KG1 (cell line): ENCODE results near the gene CTSW.
A peak's percentile ranks its signal among the peaks of the same experiment; 100 is the strongest.
"Not testable (repeated sequence)": the region's sequence is repeated elsewhere in the genome, so short reads cannot be mapped to it uniquely, and the experiment has no call there.

Experiments used
- DNase-seq: peaks from one replicate; lab custom pipeline; 2025; lab: John Stamatoyannopoulos, UW

The CTSW gene

DNA sequence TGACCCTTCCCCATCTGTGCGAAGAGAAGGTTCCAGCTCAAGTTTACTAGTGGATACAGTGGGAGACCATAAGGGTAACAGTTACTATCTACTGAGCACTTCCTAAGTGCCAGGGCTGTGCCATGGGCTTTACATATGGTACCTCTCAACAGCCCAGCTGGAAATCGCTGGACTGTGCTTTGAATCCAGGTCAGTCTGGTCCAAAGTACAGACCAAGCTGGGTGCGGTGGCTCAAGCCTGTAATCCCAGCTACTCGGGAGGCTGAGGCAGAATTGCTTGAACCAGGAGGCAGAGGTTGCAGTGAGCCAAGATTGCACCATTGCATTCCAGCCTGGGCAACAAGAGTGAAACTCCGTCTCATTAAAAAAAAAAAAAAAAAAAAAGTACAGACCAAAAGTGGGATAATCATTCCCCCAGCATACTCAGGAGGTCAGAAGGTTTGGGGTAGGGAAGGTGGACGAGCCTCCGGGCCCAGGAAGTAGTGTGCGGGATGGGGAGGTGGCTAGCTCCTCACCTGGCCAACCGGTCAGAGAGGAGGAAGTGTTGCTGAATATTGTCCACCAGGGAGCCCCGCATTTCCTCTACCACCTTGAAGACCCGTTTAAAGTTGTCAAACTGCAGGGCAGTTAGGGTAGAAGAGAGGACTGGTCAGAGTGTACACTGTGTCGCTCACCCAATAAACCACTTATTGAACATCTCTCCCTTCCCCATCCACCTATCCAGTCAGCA lies 6.3 kb downstream of the CTSW start:
- no peak for DNase-seq

DNA sequence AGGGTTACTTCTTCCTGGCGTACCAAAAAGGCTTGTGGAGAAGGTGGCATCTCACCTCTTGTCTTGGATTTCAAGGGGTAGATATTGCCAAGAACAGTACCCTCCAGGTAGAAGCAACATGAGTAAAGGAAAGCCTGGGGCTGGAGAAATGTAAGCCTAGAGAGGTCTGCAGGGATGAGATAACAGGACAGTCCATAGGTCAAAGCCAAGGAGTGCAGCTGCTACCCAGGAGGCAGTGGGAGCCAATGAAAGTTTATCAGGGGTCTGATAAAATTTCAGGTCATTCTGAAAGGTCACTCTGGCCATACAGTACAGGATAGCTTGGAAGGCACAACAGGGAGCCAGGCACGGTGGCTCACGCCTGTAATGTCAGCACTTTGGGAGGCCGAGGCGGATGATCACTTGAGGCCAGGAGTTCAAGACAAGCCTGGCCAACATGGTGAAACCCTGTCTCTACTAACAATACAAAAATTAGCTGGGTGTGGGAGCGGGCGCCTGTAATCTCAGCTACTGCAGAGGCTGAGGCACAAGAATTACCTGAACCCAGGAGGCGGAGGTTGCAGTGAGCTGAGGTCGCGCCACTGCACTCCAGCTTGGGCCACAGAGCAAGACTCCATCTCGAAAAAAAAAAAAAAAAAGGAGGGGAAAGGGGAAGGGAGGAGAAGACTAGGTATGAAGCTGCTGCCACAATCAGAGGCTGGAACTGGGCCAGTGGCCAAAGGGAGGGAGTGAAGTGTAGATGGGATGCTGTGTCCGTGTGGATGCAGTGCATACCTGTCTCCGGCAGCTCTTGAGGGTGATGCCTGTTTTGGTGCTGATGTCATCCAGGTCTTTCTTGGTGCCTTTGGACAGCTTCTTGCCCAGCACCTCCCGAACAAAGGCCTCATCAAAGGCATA lies 7.4 kb downstream of the CTSW start:
- DNase-seq = no peak

- no peak for DNase-seq
These were observed 8.1 kb downstream of the CTSW start for GRCh38 chr11:65887723-65888162.

- DNase-seq = peak; percentile 94
These were observed 8.7 kb downstream of the CTSW start, which contains the start of gene FIBP for GRCh38 chr11:65888163-65888814. Gene FIBP (minus strand): TSS chr11:65888471. CDS start chr11:65888418, 53 bp downstream.

GRCh38 chr11:65890324-65891218 lies 10.9 kb downstream of the CTSW start, which contains the start of gene CCDC85B:
Gene CCDC85B (plus strand): TSS chr11:65890673. CDS start chr11:65890784, 111 bp downstream.
- peak; percentile 96 for DNase-seq

GRCh38 chr11:65891219-65892136 lies 11.8 kb downstream of the CTSW start:
- DNase-seq = no peak

- not testable (repeated sequence) for DNase-seq
These were observed 12.5 kb downstream of the CTSW start for GRCh38 chr11:65892137-65892540.

DNA sequence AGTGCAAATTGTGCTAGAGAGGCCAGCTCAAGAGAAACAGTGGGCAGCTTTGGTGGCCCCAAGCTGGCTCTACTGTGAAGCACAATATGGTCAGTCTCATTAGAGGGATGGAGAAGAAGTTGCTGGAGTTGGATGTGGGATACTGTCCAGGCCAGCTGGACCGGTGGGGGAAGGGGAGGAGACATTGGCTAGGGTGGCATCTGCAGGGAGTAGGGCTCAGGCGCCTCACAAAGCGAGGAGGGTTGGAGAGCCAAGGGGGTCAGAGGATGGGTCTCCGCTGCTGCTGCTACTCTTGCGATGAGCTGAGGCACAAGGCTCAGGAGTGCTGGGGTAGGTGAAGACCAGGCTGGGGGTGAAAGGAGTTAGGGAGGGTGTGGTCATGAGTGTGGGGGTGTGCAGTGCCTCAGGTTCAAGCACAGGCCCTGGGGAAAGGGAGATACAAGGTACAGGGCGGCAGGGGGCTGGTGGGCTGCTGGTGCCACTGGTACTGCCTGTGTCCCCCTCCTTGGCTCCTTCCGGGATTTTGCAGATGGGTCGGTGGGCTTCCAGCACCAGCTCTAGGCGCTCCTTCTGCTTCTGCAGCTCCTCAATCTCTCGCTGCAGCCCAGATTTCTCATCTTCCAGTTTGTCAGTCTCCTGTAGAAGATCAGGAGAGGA lies 13.2 kb downstream of the CTSW start:
- DNase-seq = no peak

DNA sequence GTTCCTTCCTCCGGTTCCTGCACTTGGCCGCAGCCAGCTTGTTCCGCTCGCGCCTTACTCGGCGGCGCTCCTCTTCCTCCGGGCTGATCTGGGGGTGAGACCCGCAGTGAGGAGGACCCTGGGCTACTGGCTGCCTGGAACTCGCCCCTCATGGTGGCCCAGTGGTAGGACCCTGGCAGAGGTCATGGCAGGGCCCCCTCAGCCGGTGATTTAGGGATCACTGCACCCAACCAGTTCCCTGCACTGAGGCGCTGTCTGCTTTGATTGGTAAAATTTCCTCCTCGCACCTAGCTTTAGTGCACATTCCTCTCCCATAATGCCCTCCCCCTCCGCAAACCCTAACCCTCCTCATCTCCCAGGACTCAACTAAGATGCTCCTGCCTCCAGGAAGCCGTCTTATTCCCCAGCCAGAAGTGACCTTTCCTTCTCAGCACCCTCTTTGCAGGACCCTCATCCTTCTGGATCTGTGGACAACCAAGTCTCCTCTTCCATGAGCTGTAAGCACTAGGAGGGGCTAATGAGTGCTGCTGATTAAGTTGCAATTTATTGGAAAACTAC lies 14.5 kb downstream of the CTSW start:
- DNase-seq = peak; percentile 78

DNA sequence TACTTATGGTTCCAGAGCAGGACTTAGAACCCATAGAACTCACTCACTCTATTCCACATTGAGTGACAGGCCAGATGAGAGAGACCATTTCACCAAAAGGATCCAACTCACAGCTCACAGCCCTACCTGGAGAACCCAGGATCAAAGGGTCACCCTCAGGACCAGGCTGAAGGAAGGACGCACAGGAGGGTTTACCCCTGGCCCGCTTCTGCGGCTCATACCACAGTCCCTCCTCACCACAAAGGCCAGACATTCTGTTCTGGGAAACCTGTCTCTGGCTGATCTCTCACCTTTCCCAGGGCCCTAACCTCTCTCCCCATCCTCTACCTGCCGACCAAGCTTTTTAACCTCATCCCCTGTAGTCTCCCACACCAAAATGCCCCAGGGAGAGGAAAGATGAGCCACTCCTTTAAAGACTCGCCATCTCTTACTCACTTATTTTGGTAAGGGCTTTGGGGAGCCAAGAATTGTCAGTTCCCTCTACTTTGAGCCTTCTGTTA lies 15.9 kb downstream of the CTSW start:
- no peak for DNase-seq

GRCh38 chr11:65896034-65896999 lies 16.7 kb downstream of the CTSW start:
- no peak for DNase-seq

GRCh38 chr11:65897020-65897471 lies 17.4 kb downstream of the CTSW start:
- DNase-seq = no peak

DNA sequence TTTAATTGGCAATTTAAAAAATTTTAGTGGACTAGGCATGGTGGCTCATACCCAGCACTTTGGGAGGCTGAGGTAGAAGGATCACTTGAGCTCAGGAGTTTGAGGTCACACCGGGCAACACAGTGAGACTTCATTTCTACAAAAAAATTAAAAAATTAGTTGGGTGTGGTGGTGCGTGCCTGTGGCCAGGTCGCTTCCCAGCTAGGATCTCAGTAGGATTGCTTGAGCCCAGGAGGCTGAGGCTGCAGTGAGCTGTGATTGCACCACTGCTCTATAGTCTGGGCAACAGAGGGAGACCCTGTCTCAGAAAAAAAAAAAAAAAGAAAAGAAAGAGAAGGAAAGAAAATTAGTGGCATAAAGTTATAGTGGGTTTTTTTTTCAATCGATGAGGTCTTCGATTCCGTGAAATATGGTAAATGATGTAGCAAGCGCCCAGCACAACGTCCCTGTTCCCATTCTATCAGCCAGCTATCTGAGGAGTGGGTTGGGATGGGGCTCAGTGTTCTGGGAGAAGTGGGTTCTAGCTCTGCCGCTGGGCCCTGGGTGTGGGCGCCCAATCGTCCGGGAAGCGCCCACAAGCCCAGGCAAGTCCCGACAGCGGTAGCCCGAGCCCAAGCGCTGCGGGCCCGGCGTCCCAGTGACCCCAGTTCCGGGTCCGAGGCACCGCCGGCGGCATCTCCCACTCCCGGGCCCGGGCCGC lies 19.2 kb downstream of the CTSW start:
- DNase-seq = no peak

- DNase-seq = no peak
These were observed 19.9 kb downstream of the CTSW start for GRCh38 chr11:65899356-65900124.

DNA sequence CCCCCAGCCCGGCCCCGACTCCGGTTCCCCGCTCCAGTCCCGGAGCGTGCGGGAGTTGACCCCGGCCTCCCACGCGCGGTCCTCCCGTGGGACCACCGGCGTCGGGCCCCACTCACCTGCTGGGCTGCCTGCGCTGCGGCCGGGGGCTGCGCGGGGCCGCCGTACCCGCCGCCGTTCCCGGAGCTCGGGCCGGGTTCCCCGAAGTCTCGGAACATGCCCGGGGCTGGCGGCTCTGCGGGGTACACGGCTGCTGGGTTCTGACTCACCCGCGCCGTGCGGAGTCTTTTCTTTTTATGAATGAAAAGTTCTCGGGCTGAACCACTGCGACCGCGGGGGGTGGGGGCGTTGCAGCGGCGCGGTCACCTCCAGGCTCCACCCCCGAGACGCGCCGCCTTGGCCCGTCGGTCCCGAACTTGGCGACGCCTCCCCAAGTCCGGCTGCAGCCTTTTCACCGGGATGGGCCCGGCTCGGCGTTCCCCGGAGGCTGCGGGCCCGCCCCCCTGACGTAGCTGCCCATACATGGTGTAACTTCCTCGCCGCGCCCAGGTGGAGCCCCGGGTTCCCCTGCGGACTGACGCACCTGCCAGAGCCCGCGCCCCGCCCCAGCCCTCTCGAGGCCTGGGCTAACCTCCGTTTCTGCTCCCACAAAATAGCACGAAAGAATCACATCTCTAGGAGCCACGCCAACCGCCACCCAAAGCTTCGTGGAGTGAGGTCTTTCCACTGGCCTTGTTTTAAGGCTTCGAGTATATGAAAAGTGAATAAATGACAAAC lies 20.7 kb downstream of the CTSW start, which contains the start of gene FOSL1:
Gene FOSL1, minus strand, starts transcription at position 264 of the 774 bp plus-strand sequence. Its CDS starts 49 bp downstream, at position 215.
- DNase-seq = no peak

DNA sequence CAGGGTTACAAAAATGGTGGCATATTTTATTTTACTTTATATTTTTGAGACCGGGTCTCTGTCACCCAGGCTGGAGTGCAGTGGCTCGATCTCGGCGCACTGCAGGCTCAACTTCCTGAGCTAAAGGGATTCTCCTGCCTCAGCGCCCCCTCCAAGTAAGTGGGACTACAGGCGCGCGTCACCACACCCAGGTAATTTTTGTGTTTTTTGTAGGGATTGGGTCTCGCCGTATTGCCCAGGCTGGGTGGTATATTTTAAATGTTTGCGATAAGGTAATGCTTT lies 21.2 kb downstream of the CTSW start:
- no peak for DNase-seq
